Glutamatergic neuron (in vitro differentiated cells): Measurements from ENCODE around the gene CENPVL3. TPM values are rescaled to one million over a fixed set of nuclear protein-coding genes. Genes with fewer than 3 reads are reported as not detected.
"Not testable (repeated sequence)": the region's sequence is repeated elsewhere in the genome, so short reads cannot be mapped to it uniquely, and the experiment has no call there.

ENCODE experiments used
- DNase-seq: peaks from one replicate; pipeline ENCODE4 v3.0.0; 2022
- H3K27ac Mint-ChIP-seq: one replicate; pipeline ENCODE4 v1.8.0; 2020; ENCODE audit warnings: mild to moderate bottlenecking, mixed read lengths, inconsistent platforms; ENCODE audit not compliant: unreplicated experiment
- H3K27me3 Mint-ChIP-seq: one replicate; pipeline ENCODE4 v1.8.0; 2020; ENCODE audit warnings: mild to moderate bottlenecking, moderate library complexity, mixed read lengths, inconsistent platforms; ENCODE audit not compliant: unreplicated experiment
- H3K36me3 Mint-ChIP-seq: one replicate; pipeline ENCODE4 v1.8.0; 2020; ENCODE audit warnings: mild to moderate bottlenecking, mixed read lengths, inconsistent platforms; ENCODE audit not compliant: unreplicated experiment
- H3K4me1 Mint-ChIP-seq: one replicate; pipeline ENCODE4 v1.8.0; 2020; ENCODE audit warnings: mild to moderate bottlenecking, low read depth, mixed read lengths, inconsistent platforms; ENCODE audit not compliant: unreplicated experiment
- H3K4me3 Mint-ChIP-seq: one replicate; pipeline ENCODE4 v1.8.0; 2020; ENCODE audit warnings: mild to moderate bottlenecking, mixed read lengths, inconsistent platforms; ENCODE audit not compliant: unreplicated experiment
- H3K9me3 Mint-ChIP-seq: one replicate; pipeline ENCODE4 v1.8.0; 2020; ENCODE audit warnings: mild to moderate bottlenecking, moderate library complexity, mixed read lengths, inconsistent platforms; ENCODE audit not compliant: unreplicated experiment
- CTCF ChIP-seq: fragments of 200-600 bp; sonication (generic); IDR thresholded peaks from one replicate; pipeline ENCODE4 v1.5.0; 2021; ENCODE audit not compliant: partially characterized antibody, unreplicated experiment
- long read RNA-seq: library from polyadenylated mRNA; unstranded; transcript quantifications from one replicate; pipeline ENCODE4 v2.0.0, GENCODE V29; 2020; ENCODE audit not compliant: unreplicated experiment
- total RNA-seq: library from RNA; stranded (reverse); fragmentation: NEBNext Ultra II Directional; extraction: Animal tissue kit (Norgen Biotek cat#: 25700); gene quantifications from one replicate; pipeline ENCODE4 v1.2.1, GENCODE V29; 2021; ENCODE audit not compliant: unreplicated experiment

CENPVL3 gene
- 0.42 TPM for total RNA-seq
- long read RNA-seq, partial matches to known transcripts, result 0 of 2 reads
- long read RNA-seq, other reads (novel, unspliced or antisense), result 0 of 2 reads

- H3K9me3 Mint-ChIP-seq, H3K36me3 Mint-ChIP-seq, H3K4me1 Mint-ChIP-seq, H3K27ac Mint-ChIP-seq, H3K27me3 Mint-ChIP-seq: not testable (repeated sequence)
- DNase-seq, result peak; percentile 13
- peak within 1 kb of the TSS; percentile 93 for H3K4me3 Mint-ChIP-seq
Observed at GRCh38 chrX:51618241-51619155, at the start of gene CENPVL3. Gene CENPVL3, minus strand, starts transcription at chrX:51618912. Its CDS starts 39 bp downstream, at chrX:51618873.

- no peaks in the 10 kb centered on the region for H3K9me3 Mint-ChIP-seq
Observed at GRCh38 chrX:51665981-51666380, 47.3 kb upstream of the CENPVL3 start.

GRCh38 chrX:51643377-51643776 lies 24.7 kb upstream of the CENPVL3 start:
- Mint-ChIP-seq H3K36me3 (no peaks in the 10 kb centered on the region), H3K27me3 (no peaks in the 10 kb centered on the region), H3K4me3 (no peak overlapping the region), H3K9me3 (peaks cover 1% of the 10 kb centered on the region), H3K4me1 (no peaks in the 10 kb centered on the region), H3K27ac (no peak overlapping the region)
- TF ChIP-seq CTCF, result no peak
- no peak for DNase-seq

More at GRCh38 chrX:51665981-51666380, 47.3 kb upstream of the CENPVL3 start:
- H3K27ac Mint-ChIP-seq, result no peak overlapping the region
- no peaks in the 10 kb centered on the region for H3K27me3 Mint-ChIP-seq
- H3K36me3 Mint-ChIP-seq, result no peaks in the 10 kb centered on the region
- no peaks in the 10 kb centered on the region for H3K4me1 Mint-ChIP-seq
- no peak overlapping the region for H3K4me3 Mint-ChIP-seq
- TF ChIP-seq CTCF, result no peak
- DNase-seq, result no peak

- H3K9me3 Mint-ChIP-seq, result peaks cover 1% of the 10 kb centered on the region
- DNase-seq, result no peak
- TF ChIP-seq CTCF, result peak; percentile 71
Observed at GRCh38 chrX:51641421-51642021, 22.8 kb upstream of the CENPVL3 start.

GRCh38 chrX:51636511-51636910 lies 17.8 kb upstream of the CENPVL3 start:
- H3K27ac Mint-ChIP-seq, DNase-seq, H3K27me3 Mint-ChIP-seq, H3K4me1 Mint-ChIP-seq, H3K4me3 Mint-ChIP-seq, H3K9me3 Mint-ChIP-seq, H3K36me3 Mint-ChIP-seq: not testable (repeated sequence)

More at GRCh38 chrX:51641421-51642021, 22.8 kb upstream of the CENPVL3 start:
- Mint-ChIP-seq H3K27me3 (no peaks in the 10 kb centered on the region), H3K4me1 (no peaks in the 10 kb centered on the region), H3K36me3 (no peaks in the 10 kb centered on the region), H3K27ac (no peak overlapping the region), H3K4me3 (no peak overlapping the region)
